ENCODE data around the gene TNIK.

The TNIK gene

GRCh38 chr3:171218069-171218468 lies 242.1 kb downstream of the TNIK start:
- no peak for DNase-seq

GRCh38 chr3:171213907-171214306 lies 246.3 kb downstream of the TNIK start:
- no peak for DNase-seq

GRCh38 chr3:171213178-171213577 lies 247.0 kb downstream of the TNIK start:
- no peak for DNase-seq

GRCh38 chr3:171212648-171213047 lies 247.6 kb downstream of the TNIK start:
- DNase-seq = no peak

GRCh38 chr3:171206283-171206682 lies 253.9 kb downstream of the TNIK start:
- no peak for DNase-seq

- DNase-seq = no peak
Measured at GRCh38 chr3:171204942-171205341, 255.3 kb downstream of the TNIK start.

GRCh38 chr3:171201825-171202224 lies 258.4 kb downstream of the TNIK start:
- DNase-seq = no peak

- no peak for DNase-seq
Measured at GRCh38 chr3:171200750-171201088, 259.5 kb downstream of the TNIK start.

- DNase-seq = no peak
Measured at GRCh38 chr3:171200052-171200749, 260.0 kb downstream of the TNIK start.

- no peak for DNase-seq
Measured at GRCh38 chr3:171199473-171199829, 260.8 kb downstream of the TNIK start.

GRCh38 chr3:171198781-171199472 lies 261.3 kb downstream of the TNIK start:
- DNase-seq = peak; percentile 21

GRCh38 chr3:171195686-171196085 lies 264.5 kb downstream of the TNIK start:
- no peak for DNase-seq

- no peak for DNase-seq
Measured at GRCh38 chr3:171194965-171195364, 265.2 kb downstream of the TNIK start.

- DNase-seq = no peak
Measured at GRCh38 chr3:171193693-171194092, 266.5 kb downstream of the TNIK start.

GRCh38 chr3:171192176-171192854 lies 267.9 kb downstream of the TNIK start:
- DNase-seq = no peak

- DNase-seq = no peak
Measured at GRCh38 chr3:171190668-171191067, 269.5 kb downstream of the TNIK start.

- DNase-seq = no peak
Measured at GRCh38 chr3:171189394-171190080, 270.7 kb downstream of the TNIK start.

- DNase-seq = peak; percentile 1
Measured at GRCh38 chr3:171187706-171188290, 272.4 kb downstream of the TNIK start.

- no peak for DNase-seq
Measured at GRCh38 chr3:171186817-171187500, 273.2 kb downstream of the TNIK start.

GRCh38 chr3:171186383-171186782 lies 273.8 kb downstream of the TNIK start:
- no peak for DNase-seq

- no peak for DNase-seq
Measured at GRCh38 chr3:171185959-171186358, 274.2 kb downstream of the TNIK start.

GRCh38 chr3:171184372-171184771 lies 275.8 kb downstream of the TNIK start:
- no peak for DNase-seq

GRCh38 chr3:171183042-171183441 lies 277.2 kb downstream of the TNIK start:
- no peak for DNase-seq

Data from NCI-H748 treated with DMSO at 0.1 percent for 48 hours (cell line).